A673 (cell line): ENCODE data around the gene MEGF10. TPM values are rescaled to one million over a fixed set of nuclear protein-coding genes. Genes with fewer than 3 reads are reported as not detected.
A peak's percentile ranks its signal among the peaks of the same experiment; 100 is the strongest.

Experiments used
- BruUV-seq: library from RNA; stranded (reverse); fragments of 400-500 nt; replicated peaks from 2 replicates; lab custom pipeline; 2021; lab: Mats Ljungman, UMichigan
- CTCF ChIA-PET: fragments of 300-600 bp; sonication (Branson Sonifier 250); formaldehyde crosslinking; loops from one replicate; lab custom pipeline; 2022; ENCODE audit warnings: antibody characterized with exemption; lab: Charles Lee
- POLR2A ChIA-PET: fragments of 300-600 bp; sonication (Branson Sonifier 250); formaldehyde crosslinking; loops from one replicate; lab custom pipeline; 2022; ENCODE audit warnings: antibody characterized with exemption; ENCODE audit not compliant: low non-redundant PET; lab: Charles Lee
- DNase-seq: peaks from one replicate; pipeline ENCODE4 v3.0.0-alpha.2; 2015; ENCODE audit warnings: low spot score
- H3K27ac ChIP-seq: fragments of 200-600 bp; sonication (generic); 2 replicates; pipeline ENCODE4 v1.5.1; 2016; ENCODE audit warnings: mixed run types, low read depth, mild to moderate bottlenecking, mixed read lengths, antibody characterized with exemption, low read length; ENCODE audit not compliant: poor library complexity, severe bottlenecking
- H3K27me3 ChIP-seq: fragments of 200-600 bp; sonication (generic); replicated peaks from 2 replicates; pipeline ENCODE4 v1.6.1; 2017; ENCODE audit warnings: mixed run types, low read depth, mild to moderate bottlenecking, mixed read lengths, antibody characterized with exemption, low read length; ENCODE audit not compliant: insufficient read depth, poor library complexity
- H3K36me3 ChIP-seq: fragments of 200-600 bp; sonication (generic); 2 replicates; pipeline ENCODE4 v1.6.1; 2016; ENCODE audit warnings: mixed run types, mild to moderate bottlenecking, mixed read lengths, antibody characterized with exemption, low read length; ENCODE audit not compliant: insufficient read depth, poor library complexity, severe bottlenecking
- H3K4me1 ChIP-seq: fragments of 200-600 bp; sonication (generic); 2 replicates; pipeline ENCODE4 v1.6.1; 2017; ENCODE audit warnings: mixed run types, mild to moderate bottlenecking, mixed read lengths, antibody characterized with exemption, low read length; ENCODE audit not compliant: insufficient read depth, poor library complexity, severe bottlenecking
- H3K4me3 ChIP-seq: fragments of 200-600 bp; sonication (generic); 2 replicates; pipeline ENCODE4 v1.5.1; 2016; ENCODE audit warnings: low read depth, mixed run types, mild to moderate bottlenecking, mixed read lengths, low read length; ENCODE audit not compliant: poor library complexity, severe bottlenecking
- H3K9me3 ChIP-seq: fragments of 200-600 bp; sonication (generic); 2 replicates; pipeline ENCODE4 v1.6.1; 2016; ENCODE audit warnings: mixed run types, low read depth, mild to moderate bottlenecking, mixed read lengths, antibody characterized with exemption, low read length; ENCODE audit not compliant: poor library complexity, severe bottlenecking
- CTCF ChIP-seq: fragments of 300-800, 200-600 bp; sonication (generic); conservative IDR thresholded peaks from 2 replicates; pipeline ENCODE4 v1.5.1; 2017; ENCODE audit warnings: low read depth, mild to moderate bottlenecking, antibody characterized with exemption, low read length, moderate library complexity, mixed read lengths
- EZH2 ChIP-seq: fragments of 200-600 bp; sonication (generic); IDR thresholded peaks from 2 replicates; pipeline ENCODE4 v1.6.1; 2017; ENCODE audit warnings: borderline replicate concordance, low read depth, mild to moderate bottlenecking, mixed read lengths, antibody characterized with exemption, low read length; ENCODE audit not compliant: poor library complexity, severe bottlenecking
- intact Hi-C: fragments of 100-400 bp; cut with micrococcal nuclease; formaldehyde crosslinking; loops from one replicate; pipeline ENCODE4 v1.10.0; 2022; ENCODE audit not compliant: unreplicated experiment
- total RNA-seq: library from RNA; stranded (reverse); gene quantifications from 2 replicates; pipeline ENCODE4 v1.2.3, GENCODE V29; 2021

MEGF10 gene
- total RNA-seq, 1 experiment from 2014 or later, result 0.71 TPM

- TF ChIP-seq EZH2 (no peak), CTCF (no peak)
- CTCF ChIA-PET, result no interaction called here
- POLR2A ChIA-PET, result no interaction called here
- BruUV-seq, result no TSS peak
- no peaks in the 10 kb centered on the region for H3K9me3 ChIP-seq
- DNase-seq, result no peak
- H3K27ac ChIP-seq, result no peak overlapping the region
- no peak overlapping the region for H3K4me3 ChIP-seq
- peaks cover 6% of the 10 kb centered on the region for H3K4me1 ChIP-seq
- intact Hi-C loops, result no loop called here
- no peaks in the 10 kb centered on the region for H3K27me3 ChIP-seq
- no peaks in the 10 kb centered on the region for H3K36me3 ChIP-seq
These were observed 77.4 kb downstream of the MEGF10 start for GRCh38 chr5:127367946-127368465.

- ChIA-PET CTCF (no interaction called here), POLR2A (interaction anchor here (0.6 kb wide), 1 partner anchor 18 kb away, joined by 3 read pairs; no protein-coding TSS in a partner anchor)
- H3K27ac ChIP-seq, result no peak overlapping the region
- H3K4me3 ChIP-seq, result no peak overlapping the region
- H3K4me1 ChIP-seq, result peaks cover 6% of the 10 kb centered on the region
- no TSS peak for BruUV-seq
- intact Hi-C loops, result no loop called here
- TF ChIP-seq EZH2 (no peak), CTCF (no peak)
- no peak for DNase-seq
- no peaks in the 10 kb centered on the region for H3K36me3 ChIP-seq
- no peaks in the 10 kb centered on the region for H3K9me3 ChIP-seq
- no peaks in the 10 kb centered on the region for H3K27me3 ChIP-seq
These were observed 79.2 kb downstream of the MEGF10 start for GRCh38 chr5:127369796-127370195.

GRCh38 chr5:127370631-127371030, 80.0 kb downstream of the MEGF10 start:
- peaks cover 6% of the 10 kb centered on the region for H3K4me1 ChIP-seq
- TF ChIP-seq EZH2, result no peak
- no peak overlapping the region for H3K27ac ChIP-seq
- CTCF ChIA-PET, result no interaction called here
- H3K4me3 ChIP-seq, result no peak overlapping the region
- no peaks in the 10 kb centered on the region for H3K27me3 ChIP-seq
- intact Hi-C loops, result no loop called here
- H3K36me3 ChIP-seq, result no peaks in the 10 kb centered on the region
- H3K9me3 ChIP-seq, result no peaks in the 10 kb centered on the region
- no peak for DNase-seq
- BruUV-seq, result no TSS peak
- POLR2A ChIA-PET, result no interaction called here

- Histone ChIP-seq H3K27ac (no peak overlapping the region), H3K36me3 (no peaks in the 10 kb centered on the region), H3K27me3 (no peaks in the 10 kb centered on the region), H3K4me3 (no peak overlapping the region), H3K9me3 (no peaks in the 10 kb centered on the region), H3K4me1 (peaks cover 6% of the 10 kb centered on the region)
- ChIA-PET CTCF (interaction anchor here (1.0 kb wide), 1 partner anchor 15 kb away, joined by 5 read pairs; no protein-coding TSS in a partner anchor), POLR2A (no interaction called here)
- BruUV-seq, result no TSS peak
- intact Hi-C loops, result no loop called here
- DNase-seq, result peak; percentile 22
- TF ChIP-seq CTCF, result peak; percentile 60
- no peak for TF ChIP-seq EZH2
These were observed 83.4 kb downstream of the MEGF10 start for GRCh38 chr5:127373858-127374491.
